ENCODE results near the gene MYL9.
A peak's percentile ranks its signal among the peaks of the same experiment; 100 is the strongest.
"Not testable (repeated sequence)": the region's sequence is repeated elsewhere in the genome, so short reads cannot be mapped to it uniquely, and the experiment has no call there.

Gene MYL9

GRCh38 chr20:36541227-36541767 is at the start of gene MYL9:
Gene MYL9 (plus strand): TSS chr20:36541519. CDS start chr20:36544885, 3,366 bp downstream.
- peak; percentile 31 for DNase-seq (ENCODE audit: low spot score)

- DNase-seq (ENCODE audit: low spot score), result no peak
Measured at GRCh38 chr20:36491901-36492617, 49.3 kb upstream of the MYL9 start.

GRCh38 chr20:36493051-36493800 is 48.1 kb upstream of the MYL9 start:
- DNase-seq (ENCODE audit: low spot score), result peak; percentile 44

- no peak for DNase-seq (ENCODE audit: low spot score)
Measured at GRCh38 chr20:36493801-36494114, 47.6 kb upstream of the MYL9 start.

- DNase-seq (ENCODE audit: low spot score), result no peak
Measured at GRCh38 chr20:36496707-36497669, 44.3 kb upstream of the MYL9 start.

GRCh38 chr20:36497856-36498255 is 43.5 kb upstream of the MYL9 start:
- DNase-seq (ENCODE audit: low spot score), result no peak

GRCh38 chr20:36498386-36499179 is 42.7 kb upstream of the MYL9 start:
- no peak for DNase-seq (ENCODE audit: low spot score)

- no peak for DNase-seq (ENCODE audit: low spot score)
Measured at GRCh38 chr20:36499211-36499610, 42.1 kb upstream of the MYL9 start.

GRCh38 chr20:36499723-36500501 is 41.4 kb upstream of the MYL9 start:
- no peak for DNase-seq (ENCODE audit: low spot score)

GRCh38 chr20:36501367-36502006 is 39.8 kb upstream of the MYL9 start:
- DNase-seq (ENCODE audit: low spot score), result no peak

GRCh38 chr20:36504295-36504694 is 37.0 kb upstream of the MYL9 start:
- no peak for DNase-seq (ENCODE audit: low spot score)

- peak; percentile 37 for DNase-seq (ENCODE audit: low spot score)
Measured at GRCh38 chr20:36506253-36506652, 35.1 kb upstream of the MYL9 start.

- DNase-seq (ENCODE audit: low spot score), result no peak
Measured at GRCh38 chr20:36507746-36508145, 33.6 kb upstream of the MYL9 start.

- DNase-seq (ENCODE audit: low spot score), result no peak
Measured at GRCh38 chr20:36519012-36519719, 22.2 kb upstream of the MYL9 start.

GRCh38 chr20:36519944-36520343 is 21.4 kb upstream of the MYL9 start:
- DNase-seq (ENCODE audit: low spot score), result no peak

GRCh38 chr20:36521526-36521925 is 19.8 kb upstream of the MYL9 start:
- no peak for DNase-seq (ENCODE audit: low spot score)

- not testable (repeated sequence) for DNase-seq (ENCODE audit: low spot score)
Measured at GRCh38 chr20:36522412-36522811, 18.9 kb upstream of the MYL9 start.

- DNase-seq (ENCODE audit: low spot score), result no peak
Measured at GRCh38 chr20:36523341-36523740, 18.0 kb upstream of the MYL9 start.

- no peak for DNase-seq (ENCODE audit: low spot score)
Measured at GRCh38 chr20:36525620-36526365, 15.5 kb upstream of the MYL9 start.
